ENCODE results near the gene HERC4.

- TF ChIP-seq MAX (IDR thresholded peaks at IDR 0.05) (no peak), ZFX (IDR thresholded peaks at IDR 0.05) (no peak), CTCF (IDR thresholded peaks at IDR 0.05 in 2 of 3, conservative IDR thresholded peaks at IDR 0.05 in 1 of 3; ENCODE audit: borderline replicate concordance in 1 of 3, insufficient read depth in 1 of 3, low read depth in 2 of 3, low read length in 2 of 3) (no peak), ELF1 (IDR thresholded peaks at IDR 0.05; ENCODE audit: borderline replicate concordance, low read depth) (no peak), POLR2AphosphoS5 (IDR thresholded peaks at IDR 0.05; ENCODE audit: low read depth, low read length) (no peak), CEBPB (IDR thresholded peaks at IDR 0.05; ENCODE audit: low read depth) (no peak)
Observed at GRCh38 chr10:67914777-67915340, 160.2 kb downstream of the HERC4 start.
